Cardiac muscle cell (in vitro differentiated cells and primary cell): ENCODE measurements around the gene FBXO41. TPM values are rescaled to one million over a fixed set of nuclear protein-coding genes. Genes with fewer than 3 reads are reported as not detected.
A peak's percentile ranks its signal among the peaks of the same experiment; 100 is the strongest.

Experiments
- DNase-seq, 2 donors: peaks; one replicate each; pipeline versions ENCODE4 v3.0.0 to v3.0.0-alpha.2; 2010 to 2017; ENCODE audit warnings: low read depth in 1 of 2, low spot score in 1 of 2
- H3K27ac ChIP-seq: fragments of 200-600 bp; sonication (generic); 2 replicates; pipeline ENCODE4 v1.5.1; 2016
- H3K27me3 ChIP-seq: fragments of 200-600 bp; sonication (generic); 2 replicates; pipeline ENCODE4 v1.6.0; 2016; ENCODE audit warnings: control low read depth
- H3K36me3 ChIP-seq: fragments of 200-600 bp; sonication (generic); 2 replicates; pipeline ENCODE4 v1.5.1; 2016; ENCODE audit warnings: control low read depth
- H3K4me1 ChIP-seq: fragments of 200-600 bp; sonication (generic); 2 replicates; pipeline ENCODE4 v1.8.1; 2017; ENCODE audit warnings: low read depth, mild to moderate bottlenecking, mixed run types
- H3K4me3 ChIP-seq: fragments of 200-600 bp; sonication (generic); 2 replicates; pipeline ENCODE4 v1.5.1; 2016; ENCODE audit warnings: mild to moderate bottlenecking
- H3K9me3 ChIP-seq: fragments of 200-600 bp; sonication (generic); 2 replicates; pipeline ENCODE4 v1.5.1; 2017; ENCODE audit warnings: low read depth, mild to moderate bottlenecking, control low read depth
- CTCF ChIP-seq: IDR thresholded peaks from 2 replicates; pipeline ENCODE4 v1.5.1; 2012; ENCODE audit warnings: low read depth, mild to moderate bottlenecking, low read length
- polyA plus RNA-seq: library from polyadenylated mRNA; unstranded; fragments of >200 nt; fragmentation: Nextera tagmentation; extraction: Ambion mirVana; gene quantifications from 2 replicates; pipeline ENCODE4 v1.2.1, GENCODE V29; 2016
- total RNA-seq: library from RNA; depleted of rRNA; stranded (reverse); fragments of >200 nt; gene quantifications from 2 replicates; pipeline ENCODE4 v1.2.3, GENCODE V29; 2016

Gene FBXO41
- total and polyA plus RNA-seq, 2 experiments from 2014 or later = 1.0 to 4.1 TPM

GRCh38 chr2:73244580-73244979, 39.7 kb downstream of the FBXO41 start:
- Histone ChIP-seq H3K27ac (peak overlapping the region; percentile 79), H3K9me3 (no peaks in the 10 kb centered on the region), H3K4me1 (peaks cover 18% of the 10 kb centered on the region), H3K27me3 (no peaks in the 10 kb centered on the region), H3K36me3 (peaks cover 68% of the 10 kb centered on the region), H3K4me3 (no peak overlapping the region)
- no peak for DNase-seq
- no peak for TF ChIP-seq CTCF

- Histone ChIP-seq H3K4me3 (no peak overlapping the region), H3K36me3 (peaks cover 67% of the 10 kb centered on the region), H3K9me3 (no peaks in the 10 kb centered on the region), H3K27ac (peak overlapping the region; percentile 79), H3K4me1 (peaks cover 21% of the 10 kb centered on the region), H3K27me3 (no peaks in the 10 kb centered on the region)
- DNase-seq = peak; percentile 14 to 70
- no peak for TF ChIP-seq CTCF
Measured at GRCh38 chr2:73243884-73244570, 40.3 kb downstream of the FBXO41 start.

- Histone ChIP-seq H3K4me3 (no peak overlapping the region), H3K9me3 (no peaks in the 10 kb centered on the region), H3K4me1 (peaks cover 43% of the 10 kb centered on the region), H3K27ac (no peak overlapping the region), H3K27me3 (no peaks in the 10 kb centered on the region), H3K36me3 (peaks cover 27% of the 10 kb centered on the region)
- no peak for TF ChIP-seq CTCF
- peak in 1 of 2 donors; percentile 82 for DNase-seq
Measured at GRCh38 chr2:73239776-73240175, 44.5 kb downstream of the FBXO41 start.

- Histone ChIP-seq H3K36me3 (peaks cover 22% of the 10 kb centered on the region), H3K27ac (peak overlapping the region; percentile 92), H3K4me1 (peaks cover 37% of the 10 kb centered on the region), H3K4me3 (no peak overlapping the region), H3K9me3 (no peaks in the 10 kb centered on the region), H3K27me3 (no peaks in the 10 kb centered on the region)
- DNase-seq = no peak
- no peak for TF ChIP-seq CTCF
Measured at GRCh38 chr2:73238976-73239375, 45.3 kb downstream of the FBXO41 start.

GRCh38 chr2:73238149-73238548, 46.1 kb downstream of the FBXO41 start:
- no peak for TF ChIP-seq CTCF
- H3K36me3 ChIP-seq = peaks cover 21% of the 10 kb centered on the region
- DNase-seq = peak in 1 of 2 donors; percentile 52
- H3K4me3 ChIP-seq = no peak overlapping the region
- peak overlapping the region; percentile 92 for H3K27ac ChIP-seq
- H3K27me3 ChIP-seq = no peaks in the 10 kb centered on the region
- H3K9me3 ChIP-seq = no peaks in the 10 kb centered on the region
- peaks cover 29% of the 10 kb centered on the region for H3K4me1 ChIP-seq
